Measurements from ENCODE around the gene FAM227A. TPM values are rescaled to one million over a fixed set of nuclear protein-coding genes. Genes with fewer than 3 reads are reported as not detected.

The FAM227A gene
- polyA plus RNA-seq (ENCODE audit: insufficient read length in 12 of 12), result 1 to 10 TPM in 6 of 12 donors, under 1 TPM in 4, not detected in 2; 0.73 to 2.2 (median 1.2) TPM
- long read RNA-seq, donor 1, partial matches to known transcripts, result 88 of 108 reads
- long read RNA-seq, donor 1, other reads (novel, unspliced or antisense), result 20 of 108 reads
- long read RNA-seq, donor 2, result 0 reads
- long read RNA-seq, donor 3, result 0 reads
- long read RNA-seq, donor 4, result 0 reads
- long read RNA-seq, donor 5, partial matches to known transcripts, result 5 of 10 reads
- long read RNA-seq, donor 5, other reads (novel, unspliced or antisense), result 5 of 10 reads
- long read RNA-seq, donor 6, result 0 reads
- long read RNA-seq, donor 7, result 0 reads
- long read RNA-seq, donor 8, partial matches to known transcripts, result 51 of 84 reads
- long read RNA-seq, donor 8, other reads (novel, unspliced or antisense), result 33 of 84 reads
- long read RNA-seq, donor 9, result 0 reads
- long read RNA-seq, donor 10, result 0 reads
- long read RNA-seq, donor 11, result 0 reads

DNA sequence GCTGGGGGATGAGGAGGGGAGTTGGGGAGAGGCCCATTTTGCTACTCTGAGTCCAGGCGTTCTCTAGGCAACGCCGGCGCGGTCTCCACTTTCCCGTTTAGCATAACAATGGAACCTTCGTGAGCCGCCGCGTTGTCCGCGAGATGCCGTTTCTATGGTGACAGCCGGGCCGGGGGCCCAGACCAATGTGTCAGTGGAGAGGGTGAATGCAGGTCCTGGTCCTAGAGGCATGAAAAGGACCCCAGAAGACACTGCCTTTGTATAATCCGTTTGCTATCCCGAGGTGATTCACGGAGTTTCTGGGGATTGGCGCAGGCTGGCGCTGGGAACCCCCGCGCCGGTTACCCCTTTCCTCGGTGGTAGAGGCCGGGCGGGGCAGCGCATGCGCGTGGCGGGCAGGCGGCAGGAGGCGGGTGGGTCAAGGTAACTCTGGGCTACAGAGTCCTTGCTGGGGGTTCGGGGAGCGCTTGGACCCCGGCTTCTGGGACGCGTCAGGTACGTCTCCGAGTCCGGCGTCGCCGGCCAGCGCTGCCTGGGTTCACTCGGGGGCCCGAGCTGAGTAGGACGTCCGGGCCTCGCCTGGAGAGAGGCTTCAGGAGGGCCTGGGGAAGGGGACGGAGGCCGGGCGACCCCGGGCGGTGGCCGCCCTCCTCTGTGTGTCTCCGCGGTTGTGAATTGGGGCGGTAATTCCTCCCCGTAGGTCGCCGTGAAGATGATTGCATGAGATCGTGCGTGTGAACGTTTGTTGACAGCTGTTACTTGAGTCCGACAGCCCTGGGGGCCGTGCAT is at the start of gene FAM227A, which contains the start of gene CBY1:
FAM227A (minus strand) TSS at position 137 of the 789 bp plus-strand sequence. CDS start 6,224 bp downstream, outside the sequence.
CBY1 (plus strand) TSS at position 383 of the 789 bp plus-strand sequence. CDS start 11,417 bp downstream, outside the sequence.
- DNase-seq, result peak; percentile 94

DNA sequence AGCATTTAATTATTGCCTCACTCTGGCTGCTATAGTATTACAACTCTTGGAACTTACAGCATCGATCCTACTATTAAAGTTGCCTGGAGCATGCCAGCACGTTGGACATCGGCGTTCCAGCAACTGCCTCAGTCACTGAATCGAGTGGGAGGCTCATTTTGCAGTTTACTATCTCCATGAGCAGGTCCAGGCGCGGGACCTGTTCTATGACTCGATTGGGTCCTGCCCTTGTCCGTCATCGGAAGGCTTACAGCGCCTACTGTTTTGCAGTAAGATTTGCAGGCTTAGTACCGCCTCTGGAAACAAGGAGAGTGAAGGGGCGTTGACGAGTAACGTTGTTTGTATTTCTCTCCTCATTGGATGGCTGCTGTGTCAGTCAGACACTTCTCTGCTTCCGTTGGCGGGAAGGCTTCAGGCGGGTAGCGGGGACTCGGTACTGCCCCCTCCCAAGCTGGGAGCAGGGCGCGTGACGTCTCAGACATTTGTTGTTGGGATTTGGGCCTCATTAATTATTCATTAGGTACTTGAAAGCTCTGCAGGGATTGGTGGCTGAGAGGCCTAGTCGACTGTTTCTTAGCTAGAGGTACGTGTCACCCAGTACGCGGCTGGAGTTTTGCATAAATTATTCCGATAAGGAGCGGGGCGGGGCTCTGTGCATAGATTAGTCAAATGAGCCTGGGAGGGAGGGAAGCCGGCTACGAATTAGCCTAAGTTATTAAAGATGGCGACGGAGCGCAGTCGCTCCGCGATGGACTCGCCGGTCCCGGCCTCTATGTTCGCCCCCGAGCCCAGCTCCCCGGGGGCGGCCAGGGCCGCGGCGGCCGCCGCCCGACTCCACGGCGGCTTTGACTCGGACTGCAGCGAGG is 49.3 kb upstream of the FAM227A start, which contains the start of gene GTPBP1:
GTPBP1 (plus strand) TSS at position 710 of the 866 bp plus-strand sequence; CDS start at position 722, 12 bp downstream.
- peak; percentile 100 for DNase-seq

DNA sequence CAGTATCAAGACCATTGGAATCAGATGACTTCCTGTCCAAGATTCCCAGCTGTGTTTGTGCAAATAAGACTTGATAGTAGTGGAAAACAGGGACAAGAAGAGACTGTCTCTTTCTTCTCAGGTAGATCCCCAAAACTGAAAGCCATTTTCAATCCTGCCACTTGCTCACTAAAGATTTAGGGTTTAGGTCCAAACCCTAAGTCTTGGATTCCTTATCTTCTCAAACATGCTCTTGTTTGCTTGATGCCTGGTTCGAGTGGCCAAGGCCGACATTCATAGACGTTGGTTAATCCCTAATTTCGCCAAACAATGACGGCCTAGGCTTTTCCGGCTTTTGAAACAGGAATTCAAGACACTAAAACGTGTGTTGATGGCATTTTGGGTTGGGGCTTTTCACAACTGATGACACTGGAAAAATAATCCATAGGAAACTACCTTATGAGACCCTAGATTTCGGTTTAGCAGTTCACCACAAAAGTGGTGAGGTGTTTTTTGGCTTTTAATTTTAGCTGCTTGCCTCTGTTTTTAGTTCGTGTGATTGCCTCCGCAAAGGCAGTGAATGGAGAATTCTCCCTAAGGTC is 48.6 kb upstream of the FAM227A start:
- no peak for DNase-seq

DNA sequence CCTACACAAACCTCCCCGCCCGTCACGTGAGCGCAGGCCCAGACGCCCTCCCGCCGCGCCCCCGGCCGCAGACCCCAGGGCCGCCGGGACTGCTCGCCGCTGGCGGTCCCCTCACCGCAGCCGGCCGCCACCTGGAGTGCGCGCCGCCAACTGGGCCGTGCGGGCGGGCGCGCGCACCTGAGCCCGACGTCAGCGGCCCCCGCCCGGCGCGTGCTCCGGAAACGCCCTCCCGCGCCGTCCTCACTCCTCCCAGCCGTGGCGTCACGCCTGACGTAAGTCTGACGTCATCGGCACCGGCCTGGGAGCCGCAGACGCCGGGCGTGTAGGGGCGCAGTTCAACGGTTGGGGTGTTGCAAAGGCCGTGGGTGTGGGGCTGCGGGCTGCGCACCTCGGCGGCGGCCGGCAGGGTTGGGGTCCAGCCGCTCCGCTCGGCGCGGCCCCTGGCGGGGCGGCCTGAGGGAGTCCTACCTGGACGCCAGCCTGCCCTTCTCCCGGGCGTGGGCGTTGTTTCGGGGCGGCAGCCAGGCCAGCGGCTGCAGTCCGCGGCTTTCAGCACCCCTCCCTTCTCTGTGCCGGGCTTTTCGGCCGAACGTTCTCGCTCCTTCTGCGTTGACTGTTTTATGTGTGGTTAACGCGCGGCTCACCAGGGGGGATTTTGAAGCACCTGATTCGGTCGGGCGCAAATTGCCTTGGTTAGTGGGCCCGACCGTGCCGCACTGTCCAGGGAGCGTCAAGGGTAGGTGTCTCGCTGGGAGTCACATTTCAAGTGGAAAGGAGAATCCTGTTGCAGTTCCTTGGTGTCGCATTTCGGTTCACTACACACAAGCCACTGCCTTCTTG is 44.8 kb upstream of the FAM227A start, which contains the start of gene JOSD1:
JOSD1 (minus strand) TSS at position 155 of the 840 bp plus-strand sequence. CDS start 956 bp downstream, outside the sequence.
- DNase-seq, result peak; percentile 93

DNA sequence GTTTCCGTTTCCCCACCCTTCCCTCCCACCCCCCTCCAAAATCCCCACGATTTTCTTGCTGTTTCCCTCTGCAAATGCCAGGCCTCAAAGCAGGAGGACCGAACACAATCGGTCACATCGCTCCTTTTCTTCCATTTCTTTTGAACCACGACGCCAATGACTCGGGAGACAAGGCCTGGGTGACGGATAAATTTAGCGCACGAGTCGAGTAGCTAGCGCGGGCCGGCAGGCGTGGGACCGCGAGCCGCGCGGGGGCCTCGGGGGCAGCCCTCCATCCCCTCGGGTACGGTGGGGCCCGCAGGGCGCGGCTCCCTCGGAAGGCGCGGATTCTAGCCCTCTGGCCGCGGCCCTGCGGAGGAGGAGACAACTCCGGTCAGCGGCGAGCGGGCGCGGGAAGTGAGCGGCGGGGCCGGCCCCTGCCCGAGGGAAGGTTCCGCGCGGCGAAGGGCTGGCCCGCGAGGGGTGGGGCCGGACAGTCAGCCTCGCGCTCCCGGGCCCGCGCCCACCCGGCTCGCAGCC is 44.1 kb upstream of the FAM227A start:
- DNase-seq, result peak; percentile 59

DNA sequence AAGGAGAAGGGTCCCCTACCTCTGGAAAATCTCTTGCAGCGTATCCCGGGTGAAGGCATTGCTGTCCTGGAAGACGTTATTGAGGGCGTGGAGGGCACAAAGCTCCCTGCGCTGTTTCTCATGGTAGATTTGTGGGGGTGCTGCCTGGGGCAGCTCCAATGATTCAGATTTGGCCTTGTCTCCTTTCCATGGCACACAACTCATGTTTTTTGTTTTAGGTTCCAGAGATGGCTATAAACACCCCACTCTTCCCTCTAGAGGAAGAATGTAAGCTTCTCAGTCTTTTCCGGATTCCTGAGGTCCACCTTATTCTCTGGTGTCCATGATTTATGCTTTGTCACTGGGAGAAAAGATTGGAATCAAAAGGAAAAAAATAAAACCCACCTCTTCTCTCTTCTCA is 43.6 kb upstream of the FAM227A start:
- DNase-seq, result no peak

DNA sequence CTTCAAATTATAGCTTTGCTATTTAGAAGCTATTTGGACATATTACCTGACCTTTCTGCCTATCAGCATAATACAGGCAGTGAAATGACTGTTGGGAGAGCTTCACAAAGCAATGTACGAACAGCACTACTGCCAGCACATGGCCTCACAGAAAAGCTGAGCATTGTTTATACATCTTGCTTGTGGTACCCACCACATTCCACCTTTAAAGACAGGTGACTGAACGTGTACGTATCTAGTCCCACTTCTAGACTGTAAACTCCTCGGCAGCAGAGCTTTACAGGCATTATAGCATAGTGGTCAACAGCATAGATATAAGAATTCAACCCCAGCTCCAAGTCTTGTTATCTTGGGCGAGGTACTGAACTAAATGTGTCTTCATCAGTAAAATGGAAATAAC is 43.0 kb upstream of the FAM227A start:
- DNase-seq, result no peak

DNA sequence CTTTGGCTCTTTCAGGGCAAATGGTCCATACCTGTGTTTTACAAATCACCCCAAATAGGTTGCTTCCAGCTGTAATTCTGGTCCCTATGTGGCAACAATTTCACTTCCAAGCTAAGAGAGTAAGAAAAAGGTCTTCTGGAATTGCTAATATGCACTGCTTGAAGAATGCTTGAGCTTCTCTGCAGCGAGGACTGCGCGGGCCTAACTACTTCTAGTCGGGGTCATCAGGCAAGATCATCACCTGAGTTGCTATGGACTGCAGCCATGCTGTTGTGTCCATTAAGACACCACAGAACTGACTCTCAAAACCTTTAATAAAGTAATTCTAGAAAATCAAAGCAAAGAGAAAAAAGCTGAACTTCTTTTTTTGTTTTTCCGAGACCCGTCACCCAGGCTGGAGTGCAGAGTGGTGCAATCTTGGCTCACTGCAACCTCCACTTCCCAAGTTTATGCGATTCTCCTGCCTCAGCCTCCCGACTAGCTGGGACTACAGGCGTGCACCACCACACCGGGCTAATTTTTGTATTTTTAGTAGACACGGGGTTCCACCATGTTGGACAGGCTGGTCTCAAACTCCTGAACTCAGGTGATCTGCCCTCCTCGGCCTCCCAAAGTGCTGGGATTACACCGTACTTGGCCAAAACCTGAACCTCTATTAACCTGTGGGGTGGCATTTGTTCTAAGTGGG is 42.4 kb upstream of the FAM227A start:
- no peak for DNase-seq

DNA sequence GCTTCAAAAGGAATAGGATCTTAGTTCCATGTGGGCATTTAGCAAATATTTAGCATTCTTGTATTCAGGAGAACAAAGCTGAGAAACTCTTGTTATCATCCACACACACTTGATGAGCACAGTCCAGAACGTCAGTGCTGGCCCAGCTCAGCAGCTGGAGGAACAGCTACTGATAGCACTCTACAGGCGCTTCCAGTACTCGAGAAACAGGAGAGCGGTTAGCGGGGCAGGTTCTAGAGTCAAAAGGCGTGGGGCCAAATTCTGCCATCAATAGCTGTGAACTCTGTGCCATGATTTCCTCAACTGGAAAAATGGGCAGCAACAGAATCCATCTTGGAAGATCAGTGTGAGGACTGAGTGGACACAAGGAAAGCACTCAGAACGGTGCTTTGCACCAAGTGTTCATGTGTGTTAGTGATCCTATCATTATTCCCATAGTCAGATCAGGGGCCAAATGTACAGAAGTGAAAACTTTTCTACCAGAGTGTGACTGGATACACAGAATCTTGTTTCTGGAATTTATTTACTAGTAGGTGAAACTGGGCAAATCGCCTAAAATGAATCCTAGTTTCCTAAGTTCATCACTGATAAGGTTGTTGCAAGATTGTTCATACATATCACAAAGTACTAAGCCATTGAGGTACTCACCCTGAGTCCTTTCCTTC is 41.4 kb upstream of the FAM227A start:
- DNase-seq, result no peak

DNA sequence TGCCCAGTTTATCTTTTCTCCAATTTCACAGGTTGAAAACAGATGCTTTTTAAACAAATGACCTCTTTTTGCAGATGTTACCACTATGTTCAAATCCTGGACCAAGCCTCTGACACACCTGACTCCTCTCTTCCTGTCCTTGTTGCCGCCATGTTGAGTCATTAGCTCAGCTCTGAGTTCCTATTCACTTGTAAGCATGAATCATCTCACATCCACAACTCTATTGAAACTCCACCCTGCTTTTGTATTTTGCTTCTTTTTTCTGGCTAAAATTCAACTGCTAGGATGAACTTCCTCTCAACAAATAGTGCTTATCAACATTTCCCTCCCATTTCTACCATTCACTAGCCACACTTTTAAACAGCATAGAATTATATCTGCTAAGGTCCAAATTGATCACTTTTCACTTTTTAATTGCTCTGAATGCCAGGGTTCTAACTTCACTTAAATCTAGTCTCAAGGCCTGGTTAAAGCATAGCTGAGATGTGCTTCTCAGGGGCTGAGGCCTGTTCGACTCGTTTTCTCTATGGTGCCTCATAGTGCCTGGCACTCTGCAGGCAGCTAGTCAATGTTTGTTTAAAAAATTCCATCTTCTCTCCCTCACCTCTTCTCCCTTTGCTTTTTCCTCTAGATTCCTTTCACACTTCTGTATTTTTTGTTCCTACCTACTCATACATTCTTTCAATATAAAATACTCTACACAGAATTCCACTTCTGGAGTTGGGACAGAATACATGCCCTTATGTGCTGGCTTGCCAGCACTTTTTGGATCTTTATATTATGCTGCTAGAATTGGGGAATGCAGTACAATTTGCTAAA is 40.6 kb upstream of the FAM227A start:
- no peak for DNase-seq

DNA sequence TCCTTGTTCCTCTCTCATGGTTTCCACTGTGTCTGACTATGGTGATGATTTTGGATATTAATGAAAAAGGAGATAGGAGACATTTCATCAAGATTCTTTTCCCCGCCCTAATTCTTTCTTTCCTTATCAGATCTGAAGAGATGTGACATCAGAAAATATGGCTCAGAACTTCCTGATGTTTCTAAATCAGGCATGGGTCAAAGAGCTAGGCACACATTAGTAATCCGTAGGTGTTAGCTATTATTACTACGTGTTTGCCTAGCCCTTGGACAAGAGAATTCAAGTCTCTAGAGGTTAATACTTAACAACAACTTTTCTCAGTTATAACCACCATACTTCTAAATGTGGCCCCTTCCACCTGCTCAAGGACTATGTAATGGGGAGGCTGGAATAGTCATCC is 38.7 kb upstream of the FAM227A start:
- DNase-seq, result no peak

DNA sequence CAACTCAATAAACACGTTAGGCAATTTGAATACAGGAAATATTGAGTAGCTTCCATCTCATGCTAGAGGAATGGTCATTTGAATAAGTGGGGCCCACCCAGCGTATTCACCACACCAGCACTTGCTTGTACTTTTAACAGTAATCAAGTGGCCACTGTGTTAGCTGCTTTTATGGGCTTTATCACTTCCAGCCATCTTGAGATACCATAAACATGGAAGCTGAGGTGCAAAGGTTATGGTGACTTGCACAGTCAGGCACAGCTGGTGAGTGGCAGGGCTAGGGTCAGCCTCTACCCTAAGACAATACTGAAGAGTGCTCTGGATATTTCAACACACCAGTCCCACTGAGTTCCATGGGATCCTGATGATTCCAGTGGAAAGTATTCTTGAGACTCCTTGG is 37.9 kb upstream of the FAM227A start:
- no peak for DNase-seq

DNA sequence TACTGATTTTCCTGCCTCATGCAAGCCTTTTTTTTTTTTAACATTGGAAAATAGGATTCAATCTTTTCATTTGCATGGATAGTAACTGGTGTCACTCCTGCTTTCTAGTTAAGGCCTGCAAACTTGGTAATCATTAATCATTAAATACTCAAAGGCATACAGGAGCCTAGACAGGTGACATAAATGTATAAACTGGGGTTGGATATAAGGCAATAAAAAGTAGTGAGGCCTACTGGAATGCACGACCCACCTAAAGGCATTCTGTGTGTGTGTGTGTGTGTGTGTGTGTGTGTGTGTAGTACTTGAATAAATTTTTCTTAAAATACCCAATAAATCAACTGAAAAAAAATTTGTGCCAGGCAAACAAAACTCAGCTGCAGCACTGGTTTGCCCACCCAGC is 33.5 kb upstream of the FAM227A start:
- no peak for DNase-seq

DNA sequence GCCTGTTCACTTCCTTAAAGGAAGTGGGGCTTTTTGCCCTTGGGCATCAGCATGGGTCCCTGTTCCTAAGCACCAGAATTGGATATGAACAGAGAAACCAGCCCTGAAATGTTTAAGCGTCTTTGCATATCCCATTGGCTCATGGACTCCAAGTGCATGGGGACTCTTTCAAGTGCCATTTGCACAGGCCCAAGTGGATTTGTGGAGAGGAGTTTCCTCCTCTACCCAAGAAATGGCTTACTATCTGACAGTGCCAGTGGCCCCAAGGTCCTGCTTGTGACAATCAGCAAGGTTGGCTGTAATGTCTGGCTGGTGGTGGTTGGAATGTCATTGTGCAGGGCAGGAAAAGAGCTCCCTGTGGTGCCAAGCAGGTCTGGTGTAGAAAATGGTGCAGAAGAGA is 29.6 kb upstream of the FAM227A start:
- no peak for DNase-seq

DNA sequence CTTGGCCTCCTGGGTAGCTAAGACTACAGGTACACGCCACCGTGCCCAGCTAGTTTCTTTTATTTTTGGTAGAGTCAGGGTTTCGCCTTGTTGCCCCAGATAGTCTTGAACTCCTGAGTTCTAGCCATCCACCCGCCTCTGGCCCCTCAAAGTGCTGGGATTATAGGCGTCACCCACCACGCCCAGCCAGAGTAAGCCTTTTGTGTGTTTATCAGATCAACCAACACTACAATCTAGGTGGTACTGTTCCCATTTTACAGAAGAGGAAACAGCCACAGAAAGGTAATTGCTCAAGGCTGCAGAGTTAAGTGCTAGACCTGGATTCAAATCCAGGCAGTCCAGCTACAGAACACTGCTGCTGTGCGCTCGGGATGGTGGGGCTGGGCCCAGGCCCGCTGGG is 28.7 kb upstream of the FAM227A start:
- no peak for DNase-seq

DNA sequence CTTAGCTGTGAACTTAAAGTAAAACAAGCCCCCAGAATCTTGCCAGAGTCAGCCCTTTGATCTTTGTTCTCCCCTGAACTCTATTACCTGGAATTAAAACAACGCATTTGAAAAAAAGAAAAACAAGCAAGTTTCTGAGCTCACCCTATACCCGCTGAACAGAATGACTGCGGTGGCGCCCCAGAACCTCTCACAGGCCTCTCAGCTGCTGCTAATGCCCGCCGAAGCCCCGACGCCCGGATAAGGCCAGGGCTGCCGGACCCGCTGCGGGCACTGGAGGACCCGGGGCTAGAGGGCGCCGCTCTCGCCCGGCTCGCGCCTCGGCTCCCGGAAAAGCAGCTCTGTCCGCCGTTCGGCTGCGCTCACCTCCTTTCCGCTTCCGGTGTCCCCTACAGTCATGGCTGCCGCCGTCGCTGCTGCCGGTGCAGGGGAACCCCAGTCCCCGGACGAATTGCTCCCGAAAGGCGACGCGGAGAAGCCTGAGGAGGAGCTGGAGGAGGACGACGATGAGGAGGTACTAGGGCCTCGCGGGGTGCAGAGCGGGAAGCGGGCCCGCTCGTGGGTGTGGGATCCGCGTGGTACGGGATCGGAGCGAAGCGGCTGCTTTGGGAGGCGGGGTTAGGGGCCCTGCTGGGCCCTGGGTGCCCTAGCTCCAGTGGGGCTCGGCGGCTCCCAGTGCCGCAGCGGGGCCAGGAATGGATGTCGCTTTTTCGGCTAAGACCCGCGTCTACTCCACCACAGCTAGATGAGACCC is 25.6 kb upstream of the FAM227A start, which contains the start of gene TOMM22:
TOMM22 (plus strand) TSS at position 376 of the 754 bp plus-strand sequence; CDS start at position 398, 22 bp downstream.
- peak; percentile 89 for DNase-seq

DNA sequence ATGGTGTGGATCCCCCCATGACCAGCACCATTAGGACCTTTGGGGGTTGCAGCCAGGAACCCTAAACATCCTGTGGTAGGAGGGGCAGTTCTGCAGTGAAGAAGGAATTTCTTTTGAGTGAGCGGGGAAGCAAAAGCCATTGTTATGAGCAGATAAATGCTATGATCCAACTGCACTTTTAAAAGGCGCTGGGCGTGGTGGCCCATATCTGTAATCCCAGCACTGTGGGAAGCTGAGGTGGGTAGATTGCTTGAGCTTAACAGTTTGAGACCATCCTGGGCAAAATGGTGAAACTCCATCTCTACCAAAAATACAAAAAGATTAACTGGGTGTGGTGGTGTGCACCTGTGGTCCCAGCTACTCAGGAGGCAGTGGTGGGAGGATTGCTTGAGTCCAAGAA is 19.6 kb upstream of the FAM227A start:
- no peak for DNase-seq
